IMR-90 (cell line): ENCODE results near the gene EGFL8. TPM values are rescaled to one million over a fixed set of nuclear protein-coding genes. Genes with fewer than 3 reads are reported as not detected.

Experiments used
- ATAC-seq: fragments of 200-7000 bp; cut with Tn5 transposase; 2 replicates; pipeline ENCODE4 v1.9.1; 2020; ENCODE audit warnings: low read depth, mild to moderate bottlenecking, moderate library complexity
- BruUV-seq: library from RNA; stranded (reverse); fragments of 400-500 nt; replicated peaks from 2 replicates; lab custom pipeline; 2021; lab: Mats Ljungman, UMichigan
- CTCF ChIA-PET: fragments of 300-600 bp; formaldehyde crosslinking; extraction: SDS; loops from one replicate; lab custom pipeline; 2021; ENCODE audit warnings: antibody characterized with exemption; lab: Yijun Ruan, JAX
- POLR2A ChIA-PET: fragments of 300-600 bp; sonication (Branson Sonifier 250); formaldehyde crosslinking; loops from one replicate; lab custom pipeline; 2022; ENCODE audit warnings: antibody characterized with exemption; ENCODE audit not compliant: unreplicated experiment; lab: Charles Lee
- DNase-seq: peaks from one replicate; pipeline ENCODE4 v3.0.0; 2013
- H2AFZ ChIP-seq: replicated peaks from 2 replicates; pipeline ENCODE3; 2013; ENCODE audit warnings: low read length, mild to moderate bottlenecking; ENCODE audit not compliant: poor library complexity
- H2AK5ac ChIP-seq: 2 replicates; pipeline ENCODE4 v1.6.1; 2013; ENCODE audit warnings: low read depth, low read length, inconsistent platforms
- H2AK9ac ChIP-seq: replicated peaks from 2 replicates; pipeline ENCODE3; 2013; ENCODE audit warnings: mild to moderate bottlenecking, low read depth, low read length, moderate library complexity; ENCODE audit not compliant: poor library complexity
- H2BK120ac ChIP-seq: 2 replicates; pipeline ENCODE4 v1.6.1; 2013; ENCODE audit warnings: low read depth, low read length, inconsistent platforms
- H2BK15ac ChIP-seq: 3 replicates; pipeline ENCODE4 v1.6.1; 2013; ENCODE audit warnings: low read depth, low read length, inconsistent platforms
- H2BK20ac ChIP-seq: 2 replicates; pipeline ENCODE4 v1.6.1; 2013; ENCODE audit warnings: low read depth, mild to moderate bottlenecking, inconsistent platforms, low read length, moderate library complexity
- H2BK5ac ChIP-seq: 2 replicates; pipeline ENCODE4 v1.6.1; 2013; ENCODE audit warnings: mild to moderate bottlenecking, low read depth, low read length, inconsistent platforms; ENCODE audit not compliant: poor library complexity, severe bottlenecking
- H3K14ac ChIP-seq: replicated peaks from 2 replicates; pipeline ENCODE4 v1.6.1; 2013; ENCODE audit warnings: low read depth, low read length, inconsistent platforms
- H3K18ac ChIP-seq: 2 replicates; pipeline ENCODE4 v1.6.1; 2013; ENCODE audit warnings: low read depth, low read length, control low read depth
- H3K23ac ChIP-seq: 2 replicates; pipeline ENCODE4 v1.6.1; 2013; ENCODE audit warnings: low read depth, low read length, inconsistent platforms
- H3K27ac ChIP-seq: 2 replicates; pipeline ENCODE4 v1.5.1; 2013; ENCODE audit warnings: mild to moderate bottlenecking, control low read depth, low read length; ENCODE audit not compliant: insufficient read depth
- H3K27me3 ChIP-seq: 2 replicates; pipeline ENCODE4 v1.6.1; 2013; ENCODE audit warnings: low read length; ENCODE audit not compliant: control insufficient read depth, insufficient read depth
- H3K36me3 ChIP-seq: 2 replicates; pipeline ENCODE4 v1.6.1; 2013; ENCODE audit warnings: low read length, mixed read lengths; ENCODE audit not compliant: control insufficient read depth, insufficient read depth
- H3K4ac ChIP-seq: 2 replicates; pipeline ENCODE4 v1.6.1; 2013; ENCODE audit warnings: low read depth, low read length, inconsistent platforms
- H3K4me1 ChIP-seq: 2 replicates; pipeline ENCODE4 v1.6.1; 2013; ENCODE audit warnings: low read length, mixed read lengths; ENCODE audit not compliant: control insufficient read depth, insufficient read depth
- H3K4me2 ChIP-seq: 2 replicates; pipeline ENCODE4 v1.6.1; 2013; ENCODE audit warnings: low read depth, mild to moderate bottlenecking, control low read depth, low read length, moderate library complexity
- H3K4me3 ChIP-seq: 2 replicates; pipeline ENCODE4 v1.5.1; 2013; ENCODE audit warnings: low read depth, mild to moderate bottlenecking, control low read depth, low read length, moderate library complexity; ENCODE audit not compliant: insufficient read depth
- H3K56ac ChIP-seq: 2 replicates; pipeline ENCODE4 v1.6.1; 2013; ENCODE audit warnings: low read length, inconsistent platforms; ENCODE audit not compliant: insufficient read depth; ENCODE audit errors: extremely low read depth
- H3K79me1 ChIP-seq, 2 experiments: 2 replicates each; pipeline ENCODE4 v1.6.1; 2013; ENCODE audit warnings: low read length in 2 of 2, inconsistent platforms in 1 of 2, low read depth in 1 of 2
- H3K9ac ChIP-seq: 2 replicates; pipeline ENCODE4 v1.6.1; 2013; ENCODE audit warnings: low read depth, low read length, control low read depth
- H3K9me1 ChIP-seq: 2 replicates; pipeline ENCODE4 v1.6.1; 2013; ENCODE audit warnings: low read length, inconsistent platforms; ENCODE audit not compliant: insufficient read depth
- H3K9me3 ChIP-seq: 2 replicates; pipeline ENCODE4 v1.6.1; 2013; ENCODE audit warnings: low read length; ENCODE audit not compliant: control insufficient read depth, insufficient read depth
- H4K20me1 ChIP-seq: 2 replicates; pipeline ENCODE4 v1.6.1; 2013; ENCODE audit warnings: low read length, inconsistent platforms; ENCODE audit not compliant: insufficient read depth
- H4K5ac ChIP-seq: 2 replicates; pipeline ENCODE4 v1.6.1; 2013; ENCODE audit warnings: mild to moderate bottlenecking, low read depth, low read length, control low read depth
- H4K8ac ChIP-seq, 2 experiments: 2 replicates each; pipeline ENCODE4 v1.6.1; 2013; ENCODE audit warnings: low read depth in 2 of 2, low read length in 2 of 2, control low read depth in 1 of 2, inconsistent platforms in 1 of 2
- H4K91ac ChIP-seq: 2 replicates; pipeline ENCODE4 v1.6.1; 2013; ENCODE audit warnings: low read depth, low read length, inconsistent platforms; ENCODE audit not compliant: insufficient read depth
- BHLHE40 ChIP-seq: fragments of 150-350 bp; IDR thresholded peaks from 2 replicates; pipeline ENCODE4 v1.6.1; 2016; ENCODE audit warnings: mild to moderate bottlenecking, low read depth, low read length
- CEBPB ChIP-seq: IDR thresholded peaks from 2 replicates; pipeline ENCODE4 v1.6.1; 2012; ENCODE audit warnings: low read depth, low read length, improper control_type of control experiment
- CHD1 ChIP-seq: IDR thresholded peaks from 2 replicates; pipeline ENCODE4 v1.6.1; 2012; ENCODE audit warnings: low read depth, low read length, improper control_type of control experiment
- FOS ChIP-seq: fragments of 150-350 bp; IDR thresholded peaks from 2 replicates; pipeline ENCODE4 v1.6.1; 2016; ENCODE audit warnings: low read depth, low read length
- MAFK ChIP-seq: IDR thresholded peaks from 2 replicates; pipeline ENCODE4 v1.6.1; 2012; ENCODE audit warnings: low read depth, low read length, improper control_type of control experiment
- MAZ ChIP-seq: IDR thresholded peaks from 2 replicates; pipeline ENCODE4 v1.6.1; 2012; ENCODE audit warnings: low read depth, mild to moderate bottlenecking, low read length, improper control_type of control experiment, moderate library complexity, borderline replicate concordance
- NFE2L2 ChIP-seq: fragments of 150-350 bp; IDR thresholded peaks from 2 replicates; pipeline ENCODE4 v1.6.1; 2016; ENCODE audit warnings: low read depth, mild to moderate bottlenecking, low read length
- POLR2A ChIP-seq: IDR thresholded peaks from 2 replicates; pipeline ENCODE4 v1.6.1; 2012; ENCODE audit warnings: mild to moderate bottlenecking, low read depth, low read length
- RAD21 ChIP-seq: IDR thresholded peaks from 2 replicates; pipeline ENCODE4 v1.6.1; 2012; ENCODE audit warnings: low read length, improper control_type of control experiment
- RCOR1 ChIP-seq: IDR thresholded peaks from 2 replicates; pipeline ENCODE4 v1.6.1; 2012; ENCODE audit warnings: mild to moderate bottlenecking, low read length, improper control_type of control experiment; ENCODE audit not compliant: insufficient replicate concordance
- RFX5 ChIP-seq: IDR thresholded peaks from 2 replicates; pipeline ENCODE4 v1.8.0; 2012; ENCODE audit warnings: low read depth, mild to moderate bottlenecking, low read length, moderate library complexity
- WGBS, 2 experiments: methylation state at CpG; one replicate each; pipeline versions ENCODE4 v1.1.5 to v1.1.7; 2013; ENCODE audit warnings: missing lambda C conversion rate in 2 of 2; ENCODE audit not compliant: insufficient read length in 1 of 2; ENCODE audit errors: extremely low coverage in 2 of 2; 5-methylcytosine and 5-hydroxymethylcytosine counted together
- dilution Hi-C: fragments of 300-500 bp; cut with HindIII; formaldehyde crosslinking; loops from one replicate; pipeline ENCODE4 v1.14.3; 2018; ENCODE audit warnings: low sequenced_read_pairs; ENCODE audit not compliant: unreplicated experiment
- in situ Hi-C: fragments of 300-500 bp; cut with MboI; formaldehyde crosslinking; loops from 3 replicates; pipeline ENCODE4 v1.14.3; 2019; ENCODE audit warnings: low sequenced_read_pairs, inconsistent platforms, mixed read lengths
- intact Hi-C: fragments of 100-400 bp; cut with micrococcal nuclease; formaldehyde crosslinking; loops from 2 replicates; pipeline ENCODE4 v1.10.0; 2022
- polyA plus RNA-seq, 3 experiments: library from polyadenylated mRNA; depleted of rRNA; stranded (reverse); fragments of >200 nt; gene quantifications; 2 replicates each; pipeline ENCODE4 v1.2.3, GENCODE V29; 2012; ENCODE audit warnings: low replicate concordance in 1 of 3
- total RNA-seq: library from RNA; depleted of rRNA; stranded (reverse); fragments of >200 nt; gene quantifications from 2 replicates; pipeline ENCODE4 v1.2.3, GENCODE V29; 2012

Gene EGFL8
- total and polyA plus RNA-seq, 2 of the 4 experiments (the other 2 are of a cell fraction): 0.18 to 4.7 TPM

- dilution Hi-C loops: no loop called here
- in situ Hi-C loops: no loop called here
- Histone ChIP-seq H2AK9ac (no peak overlapping the region), H3K9me3 (no peaks in the 10 kb centered on the region), H2AK5ac (no peak overlapping the region), H3K79me1 (no peaks in the 10 kb centered on the region), H2AFZ (no peak overlapping the region), H3K4me2 (no peak overlapping the region), H4K20me1 (no peaks in the 10 kb centered on the region), H3K56ac (no peak overlapping the region), H2BK120ac (no peak overlapping the region), H3K14ac (no peak overlapping the region), H2BK20ac (no peak overlapping the region), H4K5ac (no peak overlapping the region), H3K27me3 (peaks cover 25% of the 10 kb centered on the region), H3K27ac (no peak overlapping the region), H2BK15ac (no peak overlapping the region), H3K23ac (no peak overlapping the region), H2BK5ac (no peak overlapping the region), H3K4ac (no peak overlapping the region), H3K9me1 (no peaks in the 10 kb centered on the region), H3K18ac (no peak overlapping the region), H3K9ac (no peak overlapping the region), H3K4me3 (no peak overlapping the region), H4K8ac (no peak overlapping the region), H3K36me3 (no peaks in the 10 kb centered on the region), H3K4me1 (no peaks in the 10 kb centered on the region), H4K91ac (no peak overlapping the region)
- TF ChIP-seq RFX5 (no peak), BHLHE40 (no peak), RCOR1 (no peak), NFE2L2 (no peak), FOS (no peak), POLR2A (no peak), CEBPB (no peak), CHD1 (no peak), MAZ (no peak), RAD21 (no peak), MAFK (no peak)
- intact Hi-C loops: no loop called here
- DNase-seq: no peak
- ChIA-PET POLR2A (no interaction called here), CTCF (no interaction called here)
- no TSS peak for BruUV-seq
- no peak for ATAC-seq
- WGBS, 2 experiments: no CpG with 5 or more reads among the region's 3 CpGs
Measured at GRCh38 chr6:32214126-32214525, 49.7 kb downstream of the EGFL8 start.
